Transverse colon (tissue), 4 donors: ENCODE results near the gene RTKN2. TPM values are rescaled to one million over a fixed set of nuclear protein-coding genes. Genes with fewer than 3 reads are reported as not detected.
"Not testable (repeated sequence)": the region's sequence is repeated elsewhere in the genome, so short reads cannot be mapped to it uniquely, and the experiment has no call there.

ENCODE experiments used
- DNase-seq: peaks from one replicate; pipeline ENCODE4 v3.0.0-alpha.2; 2019
- H3K27ac ChIP-seq, 4 donors: fragments of 200-600 bp; sonication (generic); 2 replicates each; pipeline ENCODE4 v1.5.1; 2016 to 2018; ENCODE audit warnings: inconsistent platforms in 4 of 4
- H3K27me3 ChIP-seq: fragments of 200-600 bp; sonication (generic); 2 replicates; pipeline ENCODE4 v1.5.1; 2017; ENCODE audit warnings: inconsistent platforms
- H3K36me3 ChIP-seq, 4 donors: fragments of 200-600 bp; sonication (generic); 2 replicates each; pipeline ENCODE4 v1.5.1; 2017 to 2019; ENCODE audit warnings: inconsistent platforms in 4 of 4
- H3K4me1 ChIP-seq, 4 donors: fragments of 200-600 bp; sonication (generic); 2 replicates each; pipeline ENCODE4 v1.5.1; 2017 to 2020; ENCODE audit warnings: inconsistent platforms in 4 of 4
- H3K4me3 ChIP-seq, 4 donors: fragments of 200-600 bp; sonication (generic); 1 replicate in 1 of 4; 2 replicates in 3 of 4; pipeline versions ENCODE4 v1.5.1 to v1.6.1; 2017 to 2019; ENCODE audit warnings: inconsistent platforms in 4 of 4
- H3K9me3 ChIP-seq, 2 donors: fragments of 200-600 bp; sonication (generic); 2 replicates each; pipeline ENCODE4 v1.5.1; 2017 to 2019; ENCODE audit warnings: inconsistent platforms in 2 of 2
- CTCF ChIP-seq, 5 experiments: fragments of 200-600 bp in 3 of 5; fragments of 450-650 bp in 2 of 5; sonication (generic) in 3 of 5; IDR thresholded peaks; 1 replicate in 2 of 5; 2 replicates in 3 of 5; pipeline ENCODE4 v1.5.1; 2016 to 2017; ENCODE audit warnings: antibody characterized with exemption in 5 of 5, inconsistent platforms in 3 of 5, mild to moderate bottlenecking in 2 of 5, moderate library complexity in 1 of 5
- EP300 ChIP-seq: sonication (generic); formaldehyde crosslinking; IDR thresholded peaks from one replicate; pipeline ENCODE4 v1.6.1; 2017; ENCODE audit warnings: antibody characterized with exemption, low read depth
- POLR2A ChIP-seq: fragments of 450-650 bp; IDR thresholded peaks from one replicate; pipeline ENCODE4 v1.6.1; 2016; ENCODE audit warnings: antibody characterized with exemption, mild to moderate bottlenecking, moderate library complexity
- POLR2AphosphoS5 ChIP-seq, 3 donors: sonication (generic); formaldehyde crosslinking; IDR thresholded peaks; one replicate each; pipeline ENCODE4 v1.6.1; 2016; ENCODE audit warnings: antibody characterized with exemption in 3 of 3
- WGBS, 2 donors: methylation state at CpG; one replicate each; pipeline ENCODE4 v1.1.5; 2018; ENCODE audit warnings: low coverage in 1 of 2; 5-methylcytosine and 5-hydroxymethylcytosine counted together
- in situ Hi-C, 4 donors: fragments of 200-750 bp; cut with MboI; loops; one replicate each; pipeline versions ENCODE4 v1.15.0 to v1.15.1; 2017; ENCODE audit warnings: low sequenced_read_pairs in 3 of 4, low pct_ligation_motif_present in 1 of 4, low pct_unique_long_range_greater_than_20kb in 1 of 4
- intact Hi-C: fragments of 100-400 bp; cut with DNase I; formaldehyde crosslinking; loops from one replicate; pipeline ENCODE4 v1.15.1; 2023; ENCODE audit warnings: low total_unique reads
- total RNA-seq, 4 donors: library from RNA; depleted of rRNA; stranded (reverse); fragments of >200 nt; gene quantifications; one replicate each; pipeline ENCODE4 v1.1.0, GENCODE V29; 2016

RTKN2 gene
- total RNA-seq, 4 donors from 2014 or later, result under 0.01 to 2.7 (median 0.68) TPM; not detected in 1

- intact Hi-C loops (loop anchor here (5.0 kb wide), 1 partner anchor 207 kb away; no protein-coding TSS in a partner anchor), in situ Hi-C loops (loop anchor here in 2 of 4 donors (5.0 to 25.0 kb wide), 4 partner anchors 199 to 482 kb away; partner anchors contain the start of gene ARID5B (in 1 of the 2))
- no peaks in the 10 kb centered on the region for H3K9me3 ChIP-seq
- peak overlapping the region in 2 of 4 donors; percentile 14 to 20 for H3K4me3 ChIP-seq
- peaks cover 0 to 28% (median 14%) of the 10 kb centered on the region in 4 donors for H3K4me1 ChIP-seq
- H3K36me3 ChIP-seq, result no peaks in the 10 kb centered on the region
- no peak for DNase-seq
- 73 to 74% methylated on average over 3 of the region's 3 CpGs for WGBS, 2 donors
- TF ChIP-seq POLR2AphosphoS5 (IDR thresholded peaks at IDR 0.05) (no peak), POLR2A (no peak)
- peak overlapping the region; percentile 52 to 77 (median 64) for H3K27ac ChIP-seq
- H3K27me3 ChIP-seq, result no peaks in the 10 kb centered on the region
These were observed 24.6 kb downstream of the RTKN2 start for GRCh38 chr10:62244088-62244487.

GRCh38 chr10:62243647-62243997 lies 25.0 kb downstream of the RTKN2 start:
- in situ Hi-C loops, result loop anchor here in 2 of 4 donors (5.0 to 25.0 kb wide), 4 partner anchors 199 to 481 kb away; partner anchors contain the start of gene ARID5B (in 1 of the 2)

GRCh38 chr10:62242965-62243646 lies 25.5 kb downstream of the RTKN2 start:
- peaks cover 0 to 37% (median 19%) of the 10 kb centered on the region in 4 donors for H3K4me1 ChIP-seq
- not testable (repeated sequence) for H3K36me3 ChIP-seq, DNase-seq, H3K27me3 ChIP-seq, H3K9me3 ChIP-seq
- intact Hi-C loops (loop anchor here (5.0 kb wide), 1 partner anchor 206 kb away; no protein-coding TSS in a partner anchor), in situ Hi-C loops (loop anchor here in 2 of 4 donors (5.0 to 25.0 kb wide), 4 partner anchors 198 to 481 kb away; partner anchors contain the start of gene ARID5B (in 1 of the 2))
- peak overlapping the region; percentile 52 to 77 (median 64) for H3K27ac ChIP-seq
- peak overlapping the region in 2 of 4 donors; percentile 14 to 20 for H3K4me3 ChIP-seq
- WGBS, 2 donors, result 57 to 66% methylated on average over 4 of the region's 4 CpGs
- peak; percentile 64 to 85 (median 80) for TF ChIP-seq POLR2AphosphoS5 (IDR thresholded peaks at IDR 0.05)
- peak; percentile 19 for TF ChIP-seq POLR2A

More at GRCh38 chr10:62243647-62243997, 25.0 kb downstream of the RTKN2 start:
- intact Hi-C loops, result loop anchor here (5.0 kb wide), 1 partner anchor 206 kb away; no protein-coding TSS in a partner anchor
- Histone ChIP-seq H3K9me3 (no peaks in the 10 kb centered on the region), H3K27me3 (no peaks in the 10 kb centered on the region), H3K4me3 (peak overlapping the region in 2 of 4 donors; percentile 14 to 20), H3K36me3 (no peaks in the 10 kb centered on the region), H3K27ac (peak overlapping the region; percentile 52 to 77 (median 64)), H3K4me1 (peaks cover 0 to 32% (median 16%) of the 10 kb centered on the region in 4 donors)
- 57 to 70% methylated on average over 2 of the region's 2 CpGs for WGBS, 2 donors
- TF ChIP-seq EP300 (no peak), POLR2AphosphoS5 (IDR thresholded peaks at IDR 0.05) (no peak), POLR2A (no peak), CTCF (IDR thresholded peaks at IDR 0.05) (no peak)
- no peak for DNase-seq

GRCh38 chr10:62241521-62241920 lies 27.1 kb downstream of the RTKN2 start:
- not testable (repeated sequence) for H3K27me3 ChIP-seq, H3K27ac ChIP-seq, H3K4me3 ChIP-seq, H3K9me3 ChIP-seq, DNase-seq, H3K36me3 ChIP-seq
- H3K4me1 ChIP-seq, result peaks cover 0 to 51% (median 19%) of the 10 kb centered on the region in 4 donors
- WGBS, 2 donors, result 89 to 100% methylated on average over 1 to 4 of the region's 4 CpGs
- in situ Hi-C loops (loop anchor here in 2 of 4 donors (5.0 to 25.0 kb wide), 4 partner anchors 197 to 479 kb away; partner anchors contain the start of gene ARID5B (in 1 of the 2)), intact Hi-C loops (loop anchor here (5.0 kb wide), 1 partner anchor 204 kb away; no protein-coding TSS in a partner anchor)

- no peak for DNase-seq
- Histone ChIP-seq H3K9me3 (no peaks in the 10 kb centered on the region), H3K27me3 (no peaks in the 10 kb centered on the region), H3K27ac (no peak overlapping the region), H3K4me3 (no peak overlapping the region), H3K4me1 (peaks cover 0 to 44% (median 17%) of the 10 kb centered on the region in 4 donors), H3K36me3 (no peaks in the 10 kb centered on the region)
- WGBS, 2 donors, result 67 to 74% methylated on average over 5 of the region's 5 CpGs
- no peak for TF ChIP-seq EP300
- no peak for TF ChIP-seq POLR2A
- TF ChIP-seq CTCF (IDR thresholded peaks at IDR 0.05), result no peak
- no peak for TF ChIP-seq POLR2AphosphoS5 (IDR thresholded peaks at IDR 0.05)
- in situ Hi-C loops, result loop anchor here (5.0 to 25.0 kb wide), 5 partner anchors 195 to 478 kb away; partner anchors contain the start of gene ARID5B (in 1 of the 4)
- intact Hi-C loops, result loop anchor here (5.0 kb wide), 1 partner anchor 203 kb away; no protein-coding TSS in a partner anchor
These were observed 28.6 kb downstream of the RTKN2 start for GRCh38 chr10:62239994-62240393.
